T-helper 1 cell (primary cell): ENCODE data around the gene GRIP2.
A peak's percentile ranks its signal among the peaks of the same experiment; 100 is the strongest.
"Not testable (repeated sequence)": the region's sequence is repeated elsewhere in the genome, so short reads cannot be mapped to it uniquely, and the experiment has no call there.

Source experiments
- DNase-seq, 5 donors: peaks; one replicate each; pipeline ENCODE4 v3.0.0-alpha.2; 2012 to 2020

Gene GRIP2

GRCh38 chr3:14519406-14519805, 20.7 kb downstream of the GRIP2 start:
- DNase-seq = no peak

- DNase-seq = no peak
Measured at GRCh38 chr3:14518893-14519292, 21.2 kb downstream of the GRIP2 start.

GRCh38 chr3:14518432-14518802, 21.7 kb downstream of the GRIP2 start:
- no peak for DNase-seq

- DNase-seq = no peak
Measured at GRCh38 chr3:14517601-14518431, 22.3 kb downstream of the GRIP2 start.

GRCh38 chr3:14516738-14517345, 23.3 kb downstream of the GRIP2 start:
- no peak for DNase-seq

GRCh38 chr3:14515526-14515925, 24.6 kb downstream of the GRIP2 start:
- not testable (repeated sequence) for DNase-seq

GRCh38 chr3:14514323-14514720, 25.8 kb downstream of the GRIP2 start:
- no peak for DNase-seq

- DNase-seq = no peak
Measured at GRCh38 chr3:14513566-14514322, 26.4 kb downstream of the GRIP2 start.

- no peak for DNase-seq
Measured at GRCh38 chr3:14512942-14513327, 27.2 kb downstream of the GRIP2 start.

- DNase-seq = no peak
Measured at GRCh38 chr3:14512281-14512941, 27.7 kb downstream of the GRIP2 start.

- no peak for DNase-seq
Measured at GRCh38 chr3:14511623-14512280, 28.4 kb downstream of the GRIP2 start.

GRCh38 chr3:14510838-14511622, 29.1 kb downstream of the GRIP2 start:
- DNase-seq = no peak

- DNase-seq = no peak
Measured at GRCh38 chr3:14509796-14510100, 30.4 kb downstream of the GRIP2 start.

- peak; percentile 37 to 60 (median 45) for DNase-seq
Measured at GRCh38 chr3:14508966-14509795, 31.0 kb downstream of the GRIP2 start.

GRCh38 chr3:14508505-14508819, 31.7 kb downstream of the GRIP2 start:
- no peak for DNase-seq

- no peak for DNase-seq
Measured at GRCh38 chr3:14507757-14508504, 32.2 kb downstream of the GRIP2 start.

GRCh38 chr3:14507305-14507741, 32.8 kb downstream of the GRIP2 start:
- DNase-seq = no peak

GRCh38 chr3:14506626-14507304, 33.4 kb downstream of the GRIP2 start:
- no peak for DNase-seq

GRCh38 chr3:14505803-14506500, 34.2 kb downstream of the GRIP2 start:
- DNase-seq = no peak
